CD1c-positive myeloid dendritic cell (primary cell): ENCODE results near the gene C1QTNF3.
"Not testable (repeated sequence)": the region's sequence is repeated elsewhere in the genome, so short reads cannot be mapped to it uniquely, and the experiment has no call there.

Experiments
- DNase-seq: peaks from one replicate; pipeline ENCODE4 v3.0.0-alpha.2; 2016; ENCODE audit errors: extremely low spot score

Gene C1QTNF3

GRCh38 chr5:34051374-34051980 lies 8.5 kb upstream of the C1QTNF3 start:
- no peak for DNase-seq

DNA sequence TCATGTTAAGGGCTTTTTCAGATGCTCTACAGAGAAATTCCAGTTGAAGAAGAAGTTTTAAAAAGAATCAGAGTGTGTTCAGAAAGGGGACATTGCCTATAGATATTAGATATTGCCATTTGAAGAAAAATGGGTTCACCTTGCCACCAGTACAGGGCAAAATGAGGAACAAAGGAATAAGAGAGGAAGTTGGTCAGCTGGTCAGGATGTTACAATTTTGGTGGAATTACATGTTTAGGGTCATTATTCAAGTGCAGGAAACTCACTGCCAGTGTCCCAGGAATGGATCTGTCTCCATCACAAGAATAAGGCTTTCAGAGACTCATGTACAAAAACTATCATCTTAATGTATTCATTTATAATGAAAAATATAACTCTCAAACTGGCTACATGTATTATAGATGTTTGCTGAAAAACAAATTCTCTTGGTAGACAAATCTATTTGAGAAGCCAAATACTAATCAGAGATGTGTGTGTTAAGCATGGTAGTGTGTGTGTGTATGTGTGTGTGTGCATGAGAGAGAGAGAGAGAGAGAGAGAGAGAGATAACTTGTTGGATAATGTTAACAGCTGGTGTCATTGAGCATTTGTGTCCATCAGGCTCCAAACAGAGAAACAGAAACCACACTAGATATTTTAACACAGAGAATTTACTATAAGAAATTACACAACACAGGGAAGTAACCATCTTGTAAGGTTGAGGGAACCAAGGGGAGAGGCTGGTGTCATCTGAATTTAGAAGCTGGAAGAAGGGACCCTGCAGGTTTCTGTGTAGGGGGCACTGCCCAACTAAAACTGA lies 5.0 kb upstream of the C1QTNF3 start:
- peak; percentile 15 for DNase-seq

DNA sequence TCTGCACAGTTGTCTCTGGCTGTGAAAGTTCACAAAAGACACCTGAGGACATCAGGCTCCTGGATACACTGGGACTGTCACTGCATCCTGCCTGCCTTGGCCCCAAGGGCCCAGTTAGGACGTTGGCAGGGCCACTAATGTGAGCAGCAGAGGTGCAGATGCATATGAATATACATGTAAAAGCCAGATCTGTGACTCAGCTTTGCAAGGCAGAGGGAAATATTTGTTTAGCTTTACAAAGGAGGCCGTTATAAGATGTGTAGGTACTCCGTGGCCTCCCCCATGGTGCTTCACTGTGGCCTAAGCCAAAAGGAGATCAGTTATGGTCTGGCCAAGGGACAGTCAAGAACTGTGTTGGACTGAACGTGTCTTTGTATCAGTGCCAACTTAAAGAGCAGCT lies 4.1 kb upstream of the C1QTNF3 start:
- no peak for DNase-seq

DNA sequence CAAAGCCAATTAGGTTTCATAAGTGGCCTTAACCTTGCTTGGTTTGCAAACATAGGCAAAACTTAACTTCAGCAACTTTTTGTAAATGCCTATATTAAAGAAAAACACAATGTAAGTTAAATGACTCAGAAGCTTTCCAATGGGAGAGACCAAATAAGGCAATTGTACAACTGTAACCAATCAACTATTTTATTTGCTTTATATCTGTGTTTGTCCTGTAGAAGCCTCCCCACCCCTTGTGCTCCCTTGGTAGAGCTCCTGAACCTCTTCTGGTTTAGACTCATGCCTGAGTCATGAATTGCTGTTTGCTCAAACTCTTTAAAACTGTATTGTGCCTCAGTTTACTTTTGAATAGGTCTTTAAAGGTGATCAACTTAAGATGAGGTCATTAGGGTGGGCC lies 3.0 kb upstream of the C1QTNF3 start:
- no peak for DNase-seq

GRCh38 chr5:34045023-34045422 lies 2.0 kb upstream of the C1QTNF3 start:
- DNase-seq: no peak

- DNase-seq: no peak
Observed at GRCh38 chr5:34042321-34042720, 692 bp downstream of the C1QTNF3 start.

DNA sequence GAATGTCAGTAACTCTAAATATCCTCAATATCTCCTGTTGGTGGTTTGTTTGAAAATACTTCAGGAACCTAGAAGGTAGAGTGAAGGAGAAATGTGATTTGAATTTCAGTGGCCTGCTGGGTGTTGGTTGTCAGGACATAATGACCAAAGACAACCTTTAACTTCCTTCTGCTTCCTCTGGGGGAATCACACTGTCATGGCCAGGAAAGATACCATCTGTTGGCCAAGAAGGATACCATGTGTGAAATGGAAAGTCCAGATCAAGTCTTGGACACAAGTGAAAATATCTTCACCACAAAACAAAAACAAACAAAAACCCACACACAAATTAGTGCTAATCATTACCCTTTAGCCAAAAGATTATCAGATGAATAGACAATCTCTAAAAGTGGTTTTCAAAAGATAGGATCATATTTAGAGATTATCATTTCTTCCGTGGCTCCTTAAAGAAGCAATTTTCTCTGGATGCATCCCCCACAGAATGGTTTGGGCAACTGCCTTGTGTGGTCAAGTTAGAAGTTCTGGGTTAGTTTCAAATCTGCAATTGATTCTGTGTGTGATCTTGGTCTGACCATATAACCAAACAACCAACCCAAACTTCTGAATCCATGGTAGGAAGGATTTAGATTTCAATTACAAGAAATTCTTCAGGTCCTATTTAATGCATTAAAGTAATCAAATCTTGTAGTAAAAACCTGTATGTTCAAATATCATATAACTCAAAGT lies 1.6 kb downstream of the C1QTNF3 start:
- no peak for DNase-seq

DNA sequence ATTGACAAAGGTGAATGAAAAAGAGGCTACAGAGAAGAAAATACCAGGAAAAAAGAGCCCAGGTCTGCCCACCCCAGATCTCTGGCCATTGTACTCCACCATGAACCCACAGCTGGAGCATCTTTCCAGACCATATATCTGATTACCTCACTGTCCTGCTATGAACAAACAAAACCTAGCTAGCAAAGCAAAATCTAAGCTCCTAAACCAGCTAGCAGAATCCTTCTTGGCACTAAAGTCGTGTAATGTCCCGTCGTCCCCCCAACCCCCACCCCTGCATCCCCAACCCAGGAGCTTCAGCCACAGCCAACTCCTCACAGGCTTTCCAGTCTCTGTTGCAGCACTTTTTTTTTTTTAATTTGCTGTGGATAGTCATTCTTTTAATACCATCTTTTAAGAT lies 2.5 kb downstream of the C1QTNF3 start:
- no peak for DNase-seq

- no peak for DNase-seq
Observed at GRCh38 chr5:34039398-34040157, 3.4 kb downstream of the C1QTNF3 start.

- DNase-seq: no peak
Observed at GRCh38 chr5:34038838-34039237, 4.2 kb downstream of the C1QTNF3 start.

GRCh38 chr5:34038390-34038789 lies 4.6 kb downstream of the C1QTNF3 start:
- DNase-seq: no peak

- DNase-seq: no peak
Observed at GRCh38 chr5:34037726-34038125, 5.3 kb downstream of the C1QTNF3 start.

DNA sequence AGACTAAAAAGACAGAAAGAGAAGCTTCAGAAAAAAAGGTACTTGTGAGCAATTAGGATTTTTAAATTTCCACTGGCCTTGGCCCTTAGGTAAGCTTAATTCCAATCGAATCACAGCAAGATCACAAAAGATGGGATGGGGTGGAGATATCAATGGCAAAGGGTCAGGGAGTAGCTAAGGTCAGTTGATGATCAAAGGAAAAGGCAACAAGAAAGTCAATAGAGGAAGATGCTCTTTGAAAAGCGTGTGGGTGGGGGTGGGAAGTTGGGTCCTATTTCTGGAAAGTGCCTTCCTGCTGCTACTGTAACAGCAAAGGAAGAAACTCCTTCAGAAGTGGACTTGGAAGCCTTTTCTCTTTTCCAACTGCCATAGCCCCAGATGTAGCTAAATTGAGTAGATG lies 7.3 kb downstream of the C1QTNF3 start:
- DNase-seq: peak; percentile 19

DNA sequence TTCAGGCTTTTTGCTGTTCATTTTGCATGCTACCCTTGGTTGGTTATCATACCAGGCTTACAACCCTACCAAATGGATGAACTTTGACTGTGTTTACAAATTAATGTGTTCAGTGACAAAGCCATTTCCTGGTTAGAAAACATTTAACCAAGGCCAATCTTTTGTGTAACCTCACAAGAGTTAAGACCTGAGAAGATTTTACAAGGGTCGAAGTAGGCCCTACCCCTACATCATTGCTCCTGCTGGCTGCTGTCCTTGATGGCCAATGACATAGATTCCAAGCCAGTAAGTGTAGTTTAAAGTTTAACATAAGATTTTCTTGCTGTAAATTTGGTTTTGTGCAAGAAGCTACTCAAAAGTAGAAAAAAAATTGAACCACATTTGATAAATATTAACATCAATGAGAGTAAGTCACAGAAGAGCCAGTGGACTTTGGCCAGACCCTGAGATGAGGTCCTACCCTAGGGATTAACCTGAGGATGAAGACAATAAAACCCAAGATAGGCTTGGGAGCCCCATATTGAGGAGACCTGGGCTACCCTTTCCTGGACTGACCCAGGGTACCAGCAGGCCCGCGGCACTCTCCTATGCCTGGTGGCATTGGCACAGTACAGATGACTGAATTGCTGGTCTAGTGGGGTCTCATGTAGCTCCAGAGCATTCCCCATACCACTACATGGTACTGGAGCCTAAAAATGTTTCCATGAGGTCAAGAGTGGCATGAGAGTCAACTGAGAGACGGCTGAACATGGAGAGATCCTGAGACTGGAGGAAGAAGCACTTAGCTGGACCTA lies 8.3 kb downstream of the C1QTNF3 start:
- no peak for DNase-seq

DNA sequence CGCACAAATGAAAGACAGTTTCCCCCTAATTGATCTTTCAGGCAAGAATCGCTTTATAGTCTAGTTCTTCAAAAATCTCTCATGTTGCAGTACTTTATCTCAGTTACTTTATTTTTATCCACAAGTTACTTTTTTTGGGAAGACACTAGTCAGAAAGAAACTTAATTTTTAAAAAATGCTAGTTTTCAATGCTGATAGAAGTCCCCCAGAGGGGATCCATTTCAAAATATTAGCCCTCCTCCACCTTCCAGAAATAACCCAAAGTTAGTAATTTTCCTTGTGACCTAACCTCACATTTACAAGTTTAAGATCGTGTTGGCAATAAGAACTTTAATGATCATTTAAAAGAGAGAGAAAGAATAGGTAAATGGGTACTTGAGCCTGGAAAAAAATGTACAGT lies 11.0 kb downstream of the C1QTNF3 start:
- DNase-seq: no peak

DNA sequence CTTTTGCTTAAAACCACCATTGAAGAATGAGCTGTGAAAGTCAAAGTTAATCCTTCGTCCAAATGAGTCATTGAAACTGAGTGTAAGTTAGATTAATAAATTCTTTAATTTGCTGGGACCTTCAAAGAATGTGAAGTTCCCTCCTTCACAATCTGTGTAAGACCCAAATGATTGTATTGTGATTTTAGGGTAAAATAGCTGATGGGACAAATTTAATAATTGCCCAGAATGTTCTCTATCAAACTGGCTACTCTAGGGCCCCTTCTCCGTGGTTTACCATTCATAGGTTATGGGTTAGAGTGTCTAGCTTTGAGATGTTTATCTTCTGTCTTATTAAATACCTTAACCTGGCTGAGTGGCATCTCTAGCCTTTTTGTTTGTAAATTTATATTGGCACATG lies 11.9 kb downstream of the C1QTNF3 start:
- no peak for DNase-seq

GRCh38 chr5:34030585-34030984 lies 12.4 kb downstream of the C1QTNF3 start:
- DNase-seq: not testable (repeated sequence)

DNA sequence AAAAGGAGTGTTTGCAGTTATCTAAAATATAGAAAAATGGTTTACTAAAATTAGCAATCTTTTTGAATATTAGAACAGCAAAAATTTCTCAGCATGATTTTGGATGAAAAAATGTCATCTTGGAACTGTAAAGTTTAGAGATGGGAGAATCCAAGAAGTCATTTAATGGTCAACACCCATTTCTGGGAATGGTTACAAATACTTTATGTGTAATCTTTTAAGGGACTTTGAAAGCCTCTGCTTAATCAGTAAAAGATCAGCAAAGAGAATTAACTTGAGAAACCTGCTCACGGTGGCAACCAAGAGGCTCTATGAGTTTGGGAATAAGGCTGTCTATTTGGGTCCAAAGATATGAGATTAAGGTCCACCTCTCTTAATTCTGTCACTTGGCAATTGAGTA lies 13.0 kb downstream of the C1QTNF3 start:
- no peak for DNase-seq

GRCh38 chr5:34028349-34028748 lies 14.7 kb downstream of the C1QTNF3 start:
- no peak for DNase-seq

DNA sequence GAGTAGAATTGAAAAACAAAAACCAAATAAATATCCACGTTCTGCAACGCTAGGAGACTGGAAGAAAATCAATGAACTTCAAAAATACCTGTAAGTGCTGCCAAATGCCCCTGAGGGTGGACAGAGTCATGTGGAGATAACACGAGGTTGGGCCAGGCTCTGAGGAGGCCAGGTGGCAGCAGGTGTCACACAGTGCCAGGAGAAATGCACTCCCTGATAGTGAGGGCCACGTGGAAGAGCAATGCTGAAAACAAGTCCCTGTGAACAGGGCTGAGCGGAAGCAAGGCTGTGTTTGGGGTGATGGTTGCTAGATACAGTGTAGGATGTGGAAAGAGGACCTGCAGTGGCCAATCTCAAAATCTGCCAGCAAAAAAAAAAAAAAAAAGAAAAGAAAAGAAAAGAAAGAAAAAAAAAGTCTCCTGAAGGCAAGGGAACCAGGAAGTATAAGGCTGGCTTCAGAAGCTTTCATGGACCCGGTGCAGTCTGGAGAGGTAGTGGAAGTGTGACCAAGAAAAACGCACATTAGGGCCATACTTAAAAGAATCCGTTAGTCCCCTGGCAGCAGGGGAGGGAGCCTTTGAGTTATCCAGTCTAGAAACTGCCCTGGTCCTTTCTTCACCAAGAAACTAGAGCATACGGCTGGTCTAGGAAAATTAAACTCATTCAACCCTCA lies 16.8 kb downstream of the C1QTNF3 start:
- no peak for DNase-seq
